ENCODE measurements around the gene ERH.

ERH gene

GRCh38 chr14:69351911-69352310 lies 46.2 kb downstream of the ERH start:
- TF ChIP-seq CTCF (IDR thresholded peaks at IDR 0.05; ENCODE audit: borderline replicate concordance, insufficient read depth, low read depth, low read length) = no peak
- no peak overlapping the region for H3K4me3 ChIP-seq (ENCODE audit: low read depth, low read length)

- no peak overlapping the region for H3K4me3 ChIP-seq (ENCODE audit: low read depth, low read length)
- TF ChIP-seq CTCF (IDR thresholded peaks at IDR 0.05; ENCODE audit: borderline replicate concordance, insufficient read depth, low read depth, low read length) = no peak
Measured at GRCh38 chr14:69351385-69351784, 46.7 kb downstream of the ERH start.

GRCh38 chr14:69350892-69351291 lies 47.2 kb downstream of the ERH start:
- H3K4me3 ChIP-seq (ENCODE audit: low read depth, low read length) = no peak overlapping the region
- no peak for TF ChIP-seq CTCF (IDR thresholded peaks at IDR 0.05; ENCODE audit: borderline replicate concordance, insufficient read depth, low read depth, low read length)

- no peak overlapping the region for H3K4me3 ChIP-seq (ENCODE audit: low read depth, low read length)
- no peak for TF ChIP-seq CTCF (IDR thresholded peaks at IDR 0.05; ENCODE audit: borderline replicate concordance, insufficient read depth, low read depth, low read length)
Measured at GRCh38 chr14:69349091-69349777, 48.9 kb downstream of the ERH start.

- peak; percentile 68; the same call in 1 of the 2 replicates for TF ChIP-seq CTCF (IDR thresholded peaks at IDR 0.05; ENCODE audit: borderline replicate concordance, insufficient read depth, low read depth, low read length)
- no peak overlapping the region for H3K4me3 ChIP-seq (ENCODE audit: low read depth, low read length)
Measured at GRCh38 chr14:69346710-69347109, 51.4 kb downstream of the ERH start.

GRCh38 chr14:69345402-69345801 lies 52.7 kb downstream of the ERH start:
- no peak for TF ChIP-seq CTCF (IDR thresholded peaks at IDR 0.05; ENCODE audit: borderline replicate concordance, insufficient read depth, low read depth, low read length)
- no peak overlapping the region for H3K4me3 ChIP-seq (ENCODE audit: low read depth, low read length)

GRCh38 chr14:69344171-69344570 lies 53.9 kb downstream of the ERH start:
- H3K4me3 ChIP-seq (ENCODE audit: low read depth, low read length) = no peak overlapping the region
- TF ChIP-seq CTCF (IDR thresholded peaks at IDR 0.05; ENCODE audit: borderline replicate concordance, insufficient read depth, low read depth, low read length) = no peak
